Esophagus muscularis mucosa (tissue), 4 donors: ENCODE results near the gene ZNF827. TPM values are rescaled to one million over a fixed set of nuclear protein-coding genes. Genes with fewer than 3 reads are reported as not detected.

Experiments used
- DNase-seq: peaks from one replicate; pipeline ENCODE4 v3.0.0-alpha.2; 2017; ENCODE audit errors: extremely low spot score
- H3K27ac ChIP-seq, 4 donors: fragments of 200-600 bp; sonication (generic); replicated peaks in 1 of 4; 1 replicate in 3 of 4; 2 replicates in 1 of 4; pipeline ENCODE4 v1.5.1; 2016 to 2019; ENCODE audit warnings: mild to moderate bottlenecking in 1 of 4
- H3K27me3 ChIP-seq, 4 donors: fragments of 200-600 bp; sonication (generic); one replicate each; pipeline versions ENCODE4 v1.5.1 to v1.6.0; 2016 to 2019
- H3K36me3 ChIP-seq, 4 donors: fragments of 200-600 bp; sonication (generic); one replicate each; pipeline ENCODE4 v1.5.1; 2016 to 2019
- H3K4me1 ChIP-seq, 4 donors: fragments of 200-600 bp; sonication (generic); one replicate each; pipeline ENCODE4 v1.5.1; 2016 to 2019
- H3K4me3 ChIP-seq, 4 donors: fragments of 200-600 bp; sonication (generic); 1 replicate in 2 of 4; 2 replicates in 2 of 4; pipeline ENCODE4 v1.5.1; 2016 to 2019; ENCODE audit warnings: mild to moderate bottlenecking in 4 of 4, moderate library complexity in 1 of 4
- H3K9me3 ChIP-seq, 4 donors: fragments of 200-600 bp; sonication (generic); 1 replicate in 3 of 4; 2 replicates in 1 of 4; pipeline ENCODE4 v1.5.1; 2016 to 2019
- EP300 ChIP-seq: sonication (generic); formaldehyde crosslinking; IDR thresholded peaks from one replicate; pipeline ENCODE4 v1.6.1; 2017; ENCODE audit warnings: antibody characterized with exemption
- POLR2A ChIP-seq: fragments of 450-650 bp; IDR thresholded peaks from one replicate; pipeline ENCODE4 v1.6.1; 2017; ENCODE audit warnings: antibody characterized with exemption, moderate library complexity, mild to moderate bottlenecking, low read depth
- POLR2AphosphoS5 ChIP-seq, 2 donors: sonication (generic); formaldehyde crosslinking; IDR thresholded peaks; one replicate each; pipeline ENCODE4 v1.6.1; 2017; ENCODE audit warnings: antibody characterized with exemption in 2 of 2
- WGBS: methylation state at CpG from one replicate; pipeline ENCODE4 v1.1.5; 2018; 5-methylcytosine and 5-hydroxymethylcytosine counted together
- intact Hi-C: fragments of 100-400 bp; cut with DNase I; formaldehyde crosslinking; loops from one replicate; pipeline ENCODE4 v1.15.1; 2023
- total RNA-seq, 4 donors: library from RNA; depleted of rRNA; stranded (reverse); fragments of >200 nt; gene quantifications; one replicate each; pipeline versions ENCODE4 v1.1.0 to v1.2.1, GENCODE V29; 2016
- TF ChIP-seq, protein P1 (sequence below), 3 experiments: fragments of 200-600 bp in 2 of 3; fragments of 450-650 bp in 1 of 3; sonication (generic) in 2 of 3; IDR thresholded peaks; one replicate each; pipeline ENCODE4 v1.5.1; 2017 to 2019; ENCODE audit warnings: antibody characterized with exemption in 3 of 3, mild to moderate bottlenecking in 2 of 3, moderate library complexity in 1 of 3

The ZNF827 gene
- total RNA-seq, 4 donors from 2014 or later, result 11.1 to 27.2 (median 19.0) TPM

GRCh38 chr4:145907390-145907789, 31.2 kb downstream of the ZNF827 start:
- H3K4me3 ChIP-seq, result no peak overlapping the region
- intact Hi-C loops, result no loop called here
- TF ChIP-seq POLR2A (no peak), EP300 (no peak)
- TF ChIP-seq, protein P1, sequence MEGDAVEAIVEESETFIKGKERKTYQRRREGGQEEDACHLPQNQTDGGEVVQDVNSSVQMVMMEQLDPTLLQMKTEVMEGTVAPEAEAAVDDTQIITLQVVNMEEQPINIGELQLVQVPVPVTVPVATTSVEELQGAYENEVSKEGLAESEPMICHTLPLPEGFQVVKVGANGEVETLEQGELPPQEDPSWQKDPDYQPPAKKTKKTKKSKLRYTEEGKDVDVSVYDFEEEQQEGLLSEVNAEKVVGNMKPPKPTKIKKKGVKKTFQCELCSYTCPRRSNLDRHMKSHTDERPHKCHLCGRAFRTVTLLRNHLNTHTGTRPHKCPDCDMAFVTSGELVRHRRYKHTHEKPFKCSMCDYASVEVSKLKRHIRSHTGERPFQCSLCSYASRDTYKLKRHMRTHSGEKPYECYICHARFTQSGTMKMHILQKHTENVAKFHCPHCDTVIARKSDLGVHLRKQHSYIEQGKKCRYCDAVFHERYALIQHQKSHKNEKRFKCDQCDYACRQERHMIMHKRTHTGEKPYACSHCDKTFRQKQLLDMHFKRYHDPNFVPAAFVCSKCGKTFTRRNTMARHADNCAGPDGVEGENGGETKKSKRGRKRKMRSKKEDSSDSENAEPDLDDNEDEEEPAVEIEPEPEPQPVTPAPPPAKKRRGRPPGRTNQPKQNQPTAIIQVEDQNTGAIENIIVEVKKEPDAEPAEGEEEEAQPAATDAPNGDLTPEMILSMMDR (IDR thresholded peaks at IDR 0.05), result no peak
- H3K9me3 ChIP-seq, result no peaks in the 10 kb centered on the region
- no peaks in the 10 kb centered on the region for H3K27me3 ChIP-seq
- peaks cover 0 to 6% (median 4%) of the 10 kb centered on the region in 4 donors for H3K36me3 ChIP-seq
- H3K27ac ChIP-seq, result no peak overlapping the region
- WGBS, result 48% methylated on average over 4 of the region's 4 CpGs
- no peak for DNase-seq
- H3K4me1 ChIP-seq, result peaks cover 14 to 44% (median 25%) of the 10 kb centered on the region in 4 donors

DNA sequence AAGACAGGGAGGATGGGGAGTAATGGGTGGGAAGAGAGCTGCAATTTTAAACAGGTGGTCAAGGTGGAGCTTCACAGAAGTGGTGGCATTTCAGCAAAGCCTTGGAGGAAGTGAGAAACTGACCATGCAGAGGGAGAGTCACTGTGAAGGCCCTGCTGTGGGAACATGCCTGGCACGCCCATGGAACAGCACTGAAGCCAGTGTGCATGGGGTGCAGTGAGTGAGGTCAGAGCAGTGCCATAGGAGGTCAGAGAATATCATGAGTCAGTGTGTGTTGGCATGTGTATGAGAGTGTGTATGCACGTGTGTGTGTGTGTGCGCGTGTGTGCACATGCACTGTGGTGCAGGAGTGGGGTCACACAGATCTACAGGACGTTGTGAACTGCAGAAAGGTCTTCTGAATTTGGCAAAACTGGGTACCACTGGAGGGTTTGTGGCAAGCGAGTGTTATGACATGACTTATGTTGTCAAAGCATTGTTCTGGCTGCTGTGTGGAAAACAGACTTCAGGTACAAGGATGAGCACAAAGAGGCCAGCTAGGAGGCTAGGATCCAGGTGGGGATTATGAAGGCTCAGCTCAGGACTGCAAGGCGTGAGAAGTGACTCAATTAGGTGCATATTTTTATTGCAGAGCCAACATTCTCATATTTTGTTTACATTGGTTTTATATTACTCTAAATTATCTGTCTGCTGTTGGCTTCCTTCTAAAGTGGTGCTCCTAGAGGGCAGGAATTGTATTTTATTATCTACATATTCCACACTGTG, 34.0 kb downstream of the ZNF827 start:
- 84% methylated on average over 7 of the region's 7 CpGs for WGBS
- H3K27ac ChIP-seq, result no peak overlapping the region
- peaks cover 0 to 21% (median 13%) of the 10 kb centered on the region in 4 donors for H3K36me3 ChIP-seq
- intact Hi-C loops, result no loop called here
- no peak for DNase-seq
- no peak overlapping the region for H3K4me3 ChIP-seq
- H3K9me3 ChIP-seq, result no peaks in the 10 kb centered on the region
- TF ChIP-seq POLR2AphosphoS5 (IDR thresholded peaks at IDR 0.05), result no peak
- H3K27me3 ChIP-seq, result no peaks in the 10 kb centered on the region
- peaks cover 6 to 28% (median 18%) of the 10 kb centered on the region in 4 donors for H3K4me1 ChIP-seq

DNA sequence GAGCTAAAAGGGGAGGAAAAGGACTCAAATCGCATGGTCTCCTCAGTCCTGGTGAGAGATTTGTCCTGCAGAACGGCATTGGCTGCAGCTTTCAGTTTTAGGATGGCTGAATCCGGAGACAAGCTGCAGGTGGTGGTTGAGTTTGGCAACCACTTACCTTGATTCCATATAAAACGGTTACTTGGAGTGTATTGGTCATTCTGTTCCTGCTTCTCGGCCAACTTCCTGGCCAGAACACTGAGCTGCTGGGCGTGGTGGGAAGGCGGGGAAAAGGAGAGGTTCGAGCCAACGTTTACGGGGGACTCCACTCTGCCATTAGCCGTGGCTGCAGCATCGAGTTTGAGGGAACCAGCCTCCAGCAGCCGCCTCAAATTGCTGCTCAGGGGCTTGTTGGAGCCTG, 36.1 kb downstream of the ZNF827 start:
- TF ChIP-seq EP300 (no peak), POLR2A (no peak), POLR2AphosphoS5 (IDR thresholded peaks at IDR 0.05) (no peak)
- TF ChIP-seq, protein P1 (IDR thresholded peaks at IDR 0.05), result no peak
- intact Hi-C loops, result no loop called here
- H3K27ac ChIP-seq, result no peak overlapping the region
- peaks cover 0 to 21% (median 13%) of the 10 kb centered on the region in 4 donors for H3K36me3 ChIP-seq
- no peak for DNase-seq
- WGBS, result 82% methylated on average over 11 of the region's 13 CpGs
- H3K27me3 ChIP-seq, result no peaks in the 10 kb centered on the region
- no peaks in the 10 kb centered on the region for H3K9me3 ChIP-seq
- H3K4me1 ChIP-seq, result peaks cover 4 to 17% (median 9%) of the 10 kb centered on the region in 4 donors
- H3K4me3 ChIP-seq, result no peak overlapping the region

DNA sequence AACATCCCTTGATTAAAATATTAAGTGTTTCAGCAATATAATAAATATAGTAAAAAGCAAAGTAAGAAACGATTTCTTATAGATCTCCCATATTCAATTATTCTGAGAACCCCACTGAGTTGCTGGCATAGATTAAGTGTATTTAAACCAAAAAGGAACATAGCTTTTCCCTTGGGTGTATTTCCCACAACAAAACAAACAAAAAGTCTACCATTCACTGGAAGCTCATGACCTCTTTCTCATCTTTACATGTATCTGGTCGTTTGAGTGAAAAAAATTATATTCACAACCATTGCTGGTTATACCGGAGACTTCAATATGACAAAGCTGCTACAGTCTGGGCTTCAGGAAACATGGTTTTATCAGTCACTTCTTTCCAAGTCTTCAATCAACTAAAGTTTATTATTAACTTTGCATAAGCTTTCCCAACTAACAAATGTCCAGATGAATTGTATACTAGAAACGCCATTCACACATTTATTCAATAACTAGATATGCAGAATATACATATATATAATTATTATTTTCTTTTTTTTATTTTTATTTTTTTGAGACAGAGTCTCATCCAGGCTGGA, 38.6 kb downstream of the ZNF827 start:
- Histone ChIP-seq H3K4me3 (no peak overlapping the region), H3K9me3 (no peaks in the 10 kb centered on the region), H3K27ac (no peak overlapping the region), H3K27me3 (no peaks in the 10 kb centered on the region), H3K36me3 (peaks cover 0 to 21% (median 13%) of the 10 kb centered on the region in 4 donors), H3K4me1 (peaks cover 6 to 9% (median 8%) of the 10 kb centered on the region in 4 donors)
- no peak for DNase-seq
- intact Hi-C loops, result no loop called here
- WGBS, result 77% methylated on average over 4 of the region's 4 CpGs
- TF ChIP-seq EP300, result no peak
- TF ChIP-seq POLR2A, result no peak
- TF ChIP-seq POLR2AphosphoS5 (IDR thresholded peaks at IDR 0.05), result no peak
- TF ChIP-seq, protein P1 (IDR thresholded peaks at IDR 0.05), result no peak

DNA sequence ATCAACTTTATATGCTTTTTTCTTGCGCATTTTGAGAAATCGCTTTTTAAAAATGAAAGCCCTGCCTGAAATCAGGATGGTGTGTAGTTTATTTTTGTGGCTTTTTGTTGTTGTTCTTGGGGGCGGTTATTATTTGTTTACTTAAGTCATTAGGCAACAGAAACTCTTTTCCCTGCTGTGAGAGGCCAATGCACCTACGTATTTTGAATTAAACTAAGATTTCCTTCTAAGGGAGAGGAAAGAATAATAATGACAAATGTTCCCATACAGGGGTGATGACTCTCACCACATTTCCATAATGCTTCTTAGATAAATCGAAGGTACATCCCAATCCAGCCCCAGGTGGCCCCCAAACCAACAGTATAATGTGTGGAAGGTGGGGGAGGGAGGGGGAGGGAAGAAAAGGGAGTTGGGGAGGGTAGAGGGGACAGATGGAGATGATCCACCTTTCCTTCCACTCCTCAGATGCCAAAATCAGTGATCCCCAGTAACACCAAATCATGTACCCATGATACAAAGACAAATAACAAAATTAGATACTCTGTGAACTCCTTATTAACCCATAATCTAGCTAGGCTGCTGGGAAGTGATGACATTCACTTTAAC, 39.6 kb downstream of the ZNF827 start:
- no peak overlapping the region for H3K27ac ChIP-seq
- 81% methylated on average over 5 of the region's 5 CpGs for WGBS
- H3K36me3 ChIP-seq, result peaks cover 0 to 21% (median 13%) of the 10 kb centered on the region in 4 donors
- peaks cover 0 to 8% (median 3%) of the 10 kb centered on the region in 4 donors for H3K4me1 ChIP-seq
- no peak for DNase-seq
- no peak overlapping the region for H3K4me3 ChIP-seq
- no peaks in the 10 kb centered on the region for H3K9me3 ChIP-seq
- H3K27me3 ChIP-seq, result no peaks in the 10 kb centered on the region
- intact Hi-C loops, result no loop called here
- TF ChIP-seq POLR2A, result no peak
- TF ChIP-seq, protein P1 (IDR thresholded peaks at IDR 0.05), result no peak
- no peak for TF ChIP-seq POLR2AphosphoS5 (IDR thresholded peaks at IDR 0.05)
- no peak for TF ChIP-seq EP300
